Measurements from ENCODE around the gene RXFP2. TPM values are rescaled to one million over a fixed set of nuclear protein-coding genes. Genes with fewer than 3 reads are reported as not detected.

Gene RXFP2
- total RNA-seq, 1 donor from 2014 or later = not detected

DNA sequence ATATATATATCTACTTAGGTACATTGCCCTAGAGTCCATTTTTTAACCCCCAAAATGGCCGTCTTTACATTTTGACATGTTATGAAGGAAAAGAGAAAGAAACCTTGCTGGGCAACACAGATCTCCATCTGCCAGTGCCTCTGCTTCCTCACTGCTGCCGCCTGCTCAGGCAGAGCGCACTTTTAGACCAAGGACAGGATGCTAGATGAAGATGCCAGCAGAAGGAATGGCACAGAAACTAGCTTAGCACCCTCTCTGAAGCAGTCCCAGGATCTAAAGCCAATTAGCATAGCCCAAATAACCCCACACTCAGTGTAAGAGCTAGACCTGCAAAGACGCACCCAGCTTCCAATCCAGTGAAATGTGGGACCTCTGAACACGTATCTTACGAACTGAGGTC is 111.9 kb downstream of the RXFP2 start:
- H3K36me3 ChIP-seq = no peaks in the 10 kb centered on the region
- peaks cover 8% of the 10 kb centered on the region for H4K20me1 ChIP-seq (ENCODE audit: low read depth)
- H3K27me3 ChIP-seq = peaks cover 44% of the 10 kb centered on the region
- no peaks in the 10 kb centered on the region for H3K9me3 Mint-ChIP-seq
- peaks cover 2% of the 10 kb centered on the region for H3K4me1 Mint-ChIP-seq
- no peak overlapping the region for H3K27ac Mint-ChIP-seq
- peaks cover 1% of the 10 kb centered on the region for H3F3A ChIP-seq (ENCODE audit: low read depth)
- H3K36me3 Mint-ChIP-seq = no peaks in the 10 kb centered on the region
- no peaks in the 10 kb centered on the region for H3K79me2 ChIP-seq (ENCODE audit: low read depth)
- H3K4me3 ChIP-seq = no peak overlapping the region
- H3K4me2 ChIP-seq = no peak overlapping the region
- H2AFZ ChIP-seq (replicated peaks) = no peak overlapping the region
- H3K27ac ChIP-seq = no peak overlapping the region
- no peaks in the 10 kb centered on the region for H3K9me3 ChIP-seq (ENCODE audit: low read depth)
- no peak for DNase-seq (ENCODE audit: low spot score)
- TF ChIP-seq, protein P1, sequence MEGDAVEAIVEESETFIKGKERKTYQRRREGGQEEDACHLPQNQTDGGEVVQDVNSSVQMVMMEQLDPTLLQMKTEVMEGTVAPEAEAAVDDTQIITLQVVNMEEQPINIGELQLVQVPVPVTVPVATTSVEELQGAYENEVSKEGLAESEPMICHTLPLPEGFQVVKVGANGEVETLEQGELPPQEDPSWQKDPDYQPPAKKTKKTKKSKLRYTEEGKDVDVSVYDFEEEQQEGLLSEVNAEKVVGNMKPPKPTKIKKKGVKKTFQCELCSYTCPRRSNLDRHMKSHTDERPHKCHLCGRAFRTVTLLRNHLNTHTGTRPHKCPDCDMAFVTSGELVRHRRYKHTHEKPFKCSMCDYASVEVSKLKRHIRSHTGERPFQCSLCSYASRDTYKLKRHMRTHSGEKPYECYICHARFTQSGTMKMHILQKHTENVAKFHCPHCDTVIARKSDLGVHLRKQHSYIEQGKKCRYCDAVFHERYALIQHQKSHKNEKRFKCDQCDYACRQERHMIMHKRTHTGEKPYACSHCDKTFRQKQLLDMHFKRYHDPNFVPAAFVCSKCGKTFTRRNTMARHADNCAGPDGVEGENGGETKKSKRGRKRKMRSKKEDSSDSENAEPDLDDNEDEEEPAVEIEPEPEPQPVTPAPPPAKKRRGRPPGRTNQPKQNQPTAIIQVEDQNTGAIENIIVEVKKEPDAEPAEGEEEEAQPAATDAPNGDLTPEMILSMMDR (IDR thresholded peaks at IDR 0.05) = no peak
- TF ChIP-seq EZH2 (IDR thresholded peaks at IDR 0.05) = no peak
- TF ChIP-seq EZH2phosphoT487 (IDR thresholded peaks at IDR 0.05) = no peak
- peaks cover 19% of the 10 kb centered on the region for H3K27me3 Mint-ChIP-seq (ENCODE audit: insufficient read depth, low read depth)
- H3K4me1 ChIP-seq = peaks cover 4% of the 10 kb centered on the region
- H3K4me3 Mint-ChIP-seq = no peak overlapping the region
- H3K9ac ChIP-seq = no peak overlapping the region
